ENCODE measurements around the gene MARS1. TPM values are rescaled to one million over a fixed set of nuclear protein-coding genes. Genes with fewer than 3 reads are reported as not detected.
"Not testable (repeated sequence)": the region's sequence is repeated elsewhere in the genome, so short reads cannot be mapped to it uniquely, and the experiment has no call there.

Gene MARS1
- total RNA-seq, 1 donor from 2014 or later, result 78.0 TPM

- H3K9me3 ChIP-seq, result no peaks in the 10 kb centered on the region
- no peaks in the 10 kb centered on the region for H3K27me3 ChIP-seq
- peaks cover 65 to 73% of the 10 kb centered on the region in 2 donors for H3K36me3 ChIP-seq
- intact Hi-C loops (cut with DNase I), result no loop called here
- no peak overlapping the region for H3K27ac ChIP-seq
- H3K4me3 ChIP-seq, result no peak overlapping the region
- DNase-seq (ENCODE audit: low spot score in 2 of 2), result no peak
- TF ChIP-seq CTCF (IDR thresholded peaks at IDR 0.05), result no peak
- H3K4me1 ChIP-seq, result no peaks in the 10 kb centered on the region
Observed at GRCh38 chr12:57511161-57511560, 23.3 kb downstream of the MARS1 start.

- intact Hi-C loops (cut with DNase I), result no loop called here
- Histone ChIP-seq H3K9me3 (no peaks in the 10 kb centered on the region), H3K27ac (no peak overlapping the region), H3K4me3 (no peak overlapping the region), H3K4me1 (no peaks in the 10 kb centered on the region), H3K27me3 (no peaks in the 10 kb centered on the region), H3K36me3 (peaks cover 66 to 74% of the 10 kb centered on the region in 2 donors)
- no peak for DNase-seq (ENCODE audit: low spot score in 2 of 2)
- TF ChIP-seq CTCF (IDR thresholded peaks at IDR 0.05), result no peak
Observed at GRCh38 chr12:57511588-57512325, 23.9 kb downstream of the MARS1 start.

- H3K9me3 ChIP-seq, result no peaks in the 10 kb centered on the region
- H3K4me3 ChIP-seq, result no peak overlapping the region
- no peaks in the 10 kb centered on the region for H3K27me3 ChIP-seq
- H3K27ac ChIP-seq, result no peak overlapping the region
- peaks cover 72 to 82% of the 10 kb centered on the region in 2 donors for H3K36me3 ChIP-seq
- no peak for DNase-seq (ENCODE audit: low spot score in 2 of 2)
- no peak for TF ChIP-seq CTCF (IDR thresholded peaks at IDR 0.05)
- intact Hi-C loops (cut with DNase I), result no loop called here
- H3K4me1 ChIP-seq, result peaks cover 1 to 5% of the 10 kb centered on the region in 2 donors
Observed at GRCh38 chr12:57512665-57513064, 24.8 kb downstream of the MARS1 start.

- DNase-seq (ENCODE audit: low spot score in 2 of 2), result no peak
- Histone ChIP-seq H3K27ac (no peak overlapping the region), H3K36me3 (peaks cover 70 to 82% of the 10 kb centered on the region in 2 donors)
Observed at GRCh38 chr12:57513266-57513665, 25.4 kb downstream of the MARS1 start.

GRCh38 chr12:57513677-57514076 lies 25.8 kb downstream of the MARS1 start:
- H3K9me3 ChIP-seq; H3K4me3 ChIP-seq; intact Hi-C loops (cut with DNase I); DNase-seq (ENCODE audit: low spot score in 2 of 2); H3K27ac ChIP-seq; H3K27me3 ChIP-seq: not testable (repeated sequence)
- Histone ChIP-seq H3K36me3 (peaks cover 70 to 82% of the 10 kb centered on the region in 2 donors), H3K4me1 (peaks cover 9 to 15% of the 10 kb centered on the region in 2 donors)

More at GRCh38 chr12:57513266-57513665, 25.4 kb downstream of the MARS1 start:
- H3K4me1 ChIP-seq, result peaks cover 5 to 11% of the 10 kb centered on the region in 2 donors
- intact Hi-C loops (cut with DNase I), result no loop called here
- no peaks in the 10 kb centered on the region for H3K9me3 ChIP-seq
- no peak for TF ChIP-seq CTCF (IDR thresholded peaks at IDR 0.05)
- H3K27me3 ChIP-seq, result no peaks in the 10 kb centered on the region
- no peak overlapping the region for H3K4me3 ChIP-seq

GRCh38 chr12:57514246-57514645 lies 26.4 kb downstream of the MARS1 start:
- H3K9me3 ChIP-seq; intact Hi-C loops (cut with DNase I); H3K27me3 ChIP-seq; H3K4me3 ChIP-seq; H3K27ac ChIP-seq; DNase-seq (ENCODE audit: low spot score in 2 of 2): not testable (repeated sequence)
- H3K4me1 ChIP-seq, result peaks cover 13 to 21% of the 10 kb centered on the region in 2 donors
- peaks cover 70 to 76% of the 10 kb centered on the region in 2 donors for H3K36me3 ChIP-seq
